ENCODE measurements around the gene HEATR3.

Gene HEATR3, protein sequence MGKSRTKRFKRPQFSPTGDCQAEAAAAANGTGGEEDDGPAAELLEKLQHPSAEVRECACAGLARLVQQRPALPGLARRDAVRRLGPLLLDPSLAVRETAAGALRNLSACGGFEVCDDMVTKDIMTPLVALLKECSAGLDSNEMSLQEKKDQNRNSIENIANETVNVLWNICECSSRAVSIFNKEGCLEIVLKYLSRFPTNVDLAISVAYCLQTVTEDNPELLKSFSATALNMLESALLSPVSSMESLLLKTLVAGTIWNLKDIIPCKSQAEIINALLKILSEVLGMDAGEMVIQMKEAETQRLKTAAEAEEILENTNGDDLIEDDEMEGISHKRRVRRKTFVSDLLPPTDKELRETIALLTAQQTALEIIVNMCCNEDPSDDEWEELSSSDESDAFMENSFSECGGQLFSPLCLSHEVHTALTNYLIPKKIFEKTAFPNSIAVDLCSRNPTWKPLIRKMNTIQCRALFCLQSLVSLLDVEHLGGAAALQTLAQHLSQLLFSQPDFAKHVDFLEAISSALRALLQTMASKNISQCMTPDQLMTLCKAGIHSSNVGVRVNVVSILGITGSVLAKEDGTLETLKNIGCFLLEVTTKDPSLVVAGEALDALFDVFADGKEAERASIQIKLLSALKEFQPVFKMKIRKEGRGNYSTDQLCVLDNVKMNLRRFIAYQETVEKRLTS

DNA sequence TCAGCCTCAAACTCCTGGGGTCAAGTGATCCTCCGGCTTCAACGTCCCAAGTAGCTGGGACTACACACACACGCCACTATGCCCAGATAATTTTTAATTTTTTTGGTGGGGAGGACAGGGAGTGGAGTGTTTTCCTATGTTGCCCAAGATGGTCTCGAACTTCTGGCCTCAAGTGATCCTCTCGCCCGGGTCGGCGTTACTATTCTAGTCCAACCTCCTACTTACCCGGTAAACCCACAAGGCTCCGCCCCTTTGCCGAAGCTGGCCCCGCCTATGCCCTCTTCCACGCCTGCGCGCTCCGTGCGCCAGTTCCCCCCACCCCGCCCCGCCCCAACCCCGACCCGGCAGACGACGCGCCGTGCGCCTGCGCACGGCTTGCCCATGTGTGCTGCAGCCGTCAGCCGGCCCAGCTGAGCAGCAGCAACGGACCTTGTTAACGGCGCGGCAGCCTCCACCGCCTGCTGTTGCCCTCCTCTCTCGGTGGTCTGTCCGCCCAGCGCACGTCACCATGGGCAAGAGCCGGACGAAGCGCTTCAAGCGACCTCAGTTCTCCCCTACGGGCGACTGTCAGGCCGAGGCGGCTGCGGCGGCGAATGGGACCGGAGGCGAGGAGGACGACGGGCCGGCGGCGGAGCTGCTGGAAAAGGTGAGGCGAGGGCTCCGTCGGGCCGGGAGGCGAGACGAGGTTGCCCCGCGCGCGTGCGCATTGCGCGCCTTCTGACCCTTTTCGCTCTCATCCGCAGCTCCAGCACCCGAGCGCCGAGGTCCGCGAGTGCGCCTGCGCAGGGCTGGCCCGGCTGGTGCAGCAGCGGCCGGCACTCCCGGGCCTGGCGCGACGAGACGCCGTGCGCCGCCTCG, at the start of gene HEATR3:
Gene HEATR3, plus strand, starts transcription at position 347 of the 858 bp plus-strand sequence. Its CDS starts 162 bp downstream, at position 509.
- peak; percentile 88 for DNase-seq (ENCODE audit: low read depth)

DNA sequence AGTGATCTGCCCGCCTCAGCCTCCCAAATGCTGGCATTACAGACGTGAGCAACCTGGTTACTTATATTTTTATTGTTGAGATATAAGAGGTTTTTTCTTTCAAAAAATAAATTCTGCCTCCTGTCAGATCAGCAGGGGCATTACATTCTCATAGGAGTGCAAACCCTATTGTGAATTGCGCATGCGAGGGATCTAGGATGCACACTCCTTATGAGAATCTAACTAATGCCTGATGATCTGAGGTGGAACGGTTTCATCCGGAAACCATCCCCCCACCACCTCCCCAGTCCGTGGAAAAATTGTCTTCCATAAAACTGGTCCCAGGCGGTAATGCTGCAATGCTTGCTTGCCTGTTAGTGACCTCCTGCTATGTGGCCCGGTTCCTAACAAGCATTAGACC, 48.2 kb upstream of the HEATR3 start:
- DNase-seq (ENCODE audit: low read depth): no peak

DNA sequence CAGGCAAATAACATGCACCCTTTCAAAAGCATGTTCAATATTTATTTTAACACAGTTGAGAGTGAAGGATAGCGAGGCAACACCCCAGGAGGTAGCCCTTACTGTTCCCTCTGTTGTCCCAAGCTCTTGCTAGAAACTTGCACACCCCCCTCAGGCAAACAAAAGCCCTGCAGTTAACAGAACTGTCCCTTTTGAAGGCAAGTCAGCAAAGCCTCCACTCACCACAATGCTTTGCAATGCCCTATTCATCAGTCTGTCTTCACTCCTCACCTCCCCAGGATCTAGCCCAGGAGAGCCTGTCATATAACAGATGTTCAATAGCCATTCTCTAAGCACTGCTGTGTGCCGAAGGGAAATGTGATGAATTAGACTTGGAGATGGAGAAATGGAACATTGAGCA, 44.2 kb upstream of the HEATR3 start:
- DNase-seq (ENCODE audit: low read depth): peak; percentile 9

DNA sequence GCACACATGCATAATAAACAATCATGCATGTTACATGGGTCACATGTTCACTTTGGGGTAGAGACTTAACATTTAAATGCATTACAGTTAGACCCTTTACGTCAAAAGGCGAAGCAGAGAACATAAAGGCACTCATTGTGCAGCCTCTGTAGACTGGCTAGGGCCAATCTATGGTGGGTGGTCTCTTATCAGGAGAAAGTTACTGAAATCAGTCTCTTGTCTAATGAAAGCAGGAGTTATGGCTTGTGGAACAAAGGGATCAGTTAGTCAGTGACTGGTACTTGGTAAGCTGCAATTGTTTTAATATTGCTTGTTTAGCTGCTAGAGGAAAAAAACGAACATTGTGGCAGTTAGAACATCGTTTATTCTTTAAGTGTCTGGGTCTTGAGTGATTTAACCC, 42.1 kb upstream of the HEATR3 start:
- no peak for DNase-seq (ENCODE audit: low read depth)

DNA sequence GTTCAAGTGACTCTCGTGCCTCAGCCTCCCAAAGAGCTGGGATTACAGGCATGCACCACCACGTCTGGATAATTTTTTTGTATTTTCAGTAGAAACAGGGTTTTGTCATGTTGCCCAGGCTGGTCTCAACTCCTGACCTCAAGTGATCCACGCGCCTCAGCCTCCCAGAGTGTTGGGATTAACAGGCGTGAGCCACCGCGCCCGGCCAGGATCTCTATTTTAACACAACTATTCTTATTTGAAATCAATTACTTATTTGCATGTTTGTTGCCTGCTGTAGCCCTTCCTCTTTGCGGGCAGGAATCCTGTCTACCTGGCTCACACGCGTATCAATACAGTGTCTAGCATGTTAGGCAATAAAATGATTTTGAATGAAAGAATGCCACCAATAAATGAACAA, 41.6 kb upstream of the HEATR3 start:
- DNase-seq (ENCODE audit: low read depth): no peak

DNA sequence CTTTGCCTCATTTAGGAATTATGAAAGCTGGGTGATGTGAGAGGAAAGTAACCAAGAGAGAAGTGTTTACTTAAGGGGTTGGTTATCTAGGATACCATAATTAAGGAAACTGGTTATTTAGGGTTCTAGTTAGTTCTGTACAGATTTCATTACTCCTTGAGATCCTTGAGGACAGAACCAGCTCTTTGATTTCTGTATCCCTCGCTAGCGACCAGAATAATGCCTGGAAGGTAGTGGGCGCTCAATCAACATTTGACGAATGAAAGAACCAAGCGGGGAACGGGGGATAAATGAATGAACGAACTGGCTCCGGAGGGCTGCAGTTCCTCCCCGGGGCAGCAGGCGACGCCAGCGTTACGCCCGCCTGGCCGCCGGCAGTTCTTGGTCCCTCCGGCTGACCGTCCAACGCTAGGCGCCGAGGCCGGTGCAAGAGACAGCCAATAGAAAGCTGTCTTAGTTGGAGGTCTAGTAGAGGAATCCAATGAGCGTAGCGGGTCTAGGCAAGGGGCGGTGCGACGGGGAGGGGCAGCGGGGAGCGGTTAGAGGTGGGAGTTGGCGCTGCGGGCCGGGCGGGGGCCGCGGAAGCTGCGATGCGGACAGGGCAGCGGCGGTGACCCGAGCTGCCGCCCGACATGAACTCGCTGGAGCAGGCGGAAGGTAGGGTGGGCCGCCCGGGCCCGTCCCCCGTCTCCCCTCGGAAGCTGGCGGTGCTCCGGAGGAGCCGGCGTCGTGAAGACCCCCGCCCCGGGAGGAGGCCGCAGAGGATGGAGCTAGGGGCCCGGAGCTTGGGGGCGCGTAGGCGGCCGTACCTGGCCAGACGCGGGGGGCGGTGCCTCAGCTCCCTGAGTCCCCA, 40.9 kb upstream of the HEATR3 start, which contains the start of gene CNEP1R1:
Gene CNEP1R1, plus strand, starts transcription at position 542 of the 853 bp plus-strand sequence. Its CDS starts 91 bp downstream, at position 633.
- DNase-seq (ENCODE audit: low read depth): peak; percentile 95

DNA sequence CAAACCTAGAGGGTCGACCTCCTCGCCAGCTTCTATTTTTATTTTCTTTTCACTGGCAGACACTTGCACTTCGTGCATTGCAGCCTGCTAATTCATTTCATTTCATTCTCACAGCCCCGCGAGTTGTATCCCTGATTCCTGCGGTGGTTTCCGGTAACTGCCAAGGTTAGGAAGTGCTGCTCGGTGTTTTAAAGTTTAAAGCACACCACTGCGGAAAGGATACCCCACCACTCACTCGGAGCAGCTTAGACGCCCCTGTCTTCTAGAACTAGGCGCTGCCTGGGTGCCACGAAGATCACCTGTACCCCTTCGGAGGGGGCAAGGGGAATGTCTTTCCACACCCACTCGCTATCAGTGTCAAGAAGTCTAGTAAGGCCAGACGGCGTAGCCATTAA, 40.2 kb upstream of the HEATR3 start:
- peak; percentile 21 for DNase-seq (ENCODE audit: low read depth)

DNA sequence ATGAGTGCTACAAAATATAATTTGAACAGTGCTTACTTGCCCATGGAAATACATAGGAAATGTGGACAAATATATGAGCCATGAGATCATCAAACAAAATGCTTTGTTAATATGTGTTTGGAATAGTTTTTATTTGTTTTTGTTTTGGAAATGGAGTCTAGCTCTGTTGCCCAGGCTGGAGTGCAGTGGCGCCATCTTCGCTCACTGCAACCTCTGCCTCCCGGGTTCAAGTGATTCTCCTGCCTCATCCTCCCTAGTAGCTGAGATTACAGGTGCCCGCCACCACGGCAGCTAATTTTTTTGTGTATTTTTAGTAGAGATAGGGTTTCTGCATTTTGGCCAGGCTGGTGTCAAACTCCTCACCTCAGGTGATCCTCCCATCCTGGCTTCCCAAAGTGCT, 37.9 kb upstream of the HEATR3 start:
- no peak for DNase-seq (ENCODE audit: low read depth)

DNA sequence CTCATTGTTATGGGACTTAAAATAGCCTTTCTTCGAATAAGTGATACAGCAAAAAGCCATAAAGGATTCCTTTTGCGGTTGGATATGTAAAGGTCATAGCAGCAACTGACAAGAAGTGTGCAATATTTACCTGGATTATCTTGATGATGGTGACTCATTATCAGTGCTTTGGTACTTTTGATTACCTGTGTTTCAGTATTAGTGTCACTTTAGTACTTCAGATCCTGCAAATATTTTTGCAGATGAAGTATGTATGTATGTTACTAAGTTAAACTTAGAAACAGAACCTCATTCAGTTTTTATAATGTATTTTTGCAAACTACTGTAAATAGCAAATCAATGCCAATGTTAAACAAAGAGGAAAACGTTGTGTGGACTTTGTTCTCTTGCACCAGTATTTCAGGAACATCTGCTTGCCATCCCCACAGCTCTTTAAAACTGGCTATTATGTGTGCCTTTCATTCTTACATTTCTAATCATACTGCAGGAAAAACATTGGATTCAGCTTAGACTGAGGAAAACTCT, 30.2 kb upstream of the HEATR3 start:
- DNase-seq (ENCODE audit: low read depth): no peak

DNA sequence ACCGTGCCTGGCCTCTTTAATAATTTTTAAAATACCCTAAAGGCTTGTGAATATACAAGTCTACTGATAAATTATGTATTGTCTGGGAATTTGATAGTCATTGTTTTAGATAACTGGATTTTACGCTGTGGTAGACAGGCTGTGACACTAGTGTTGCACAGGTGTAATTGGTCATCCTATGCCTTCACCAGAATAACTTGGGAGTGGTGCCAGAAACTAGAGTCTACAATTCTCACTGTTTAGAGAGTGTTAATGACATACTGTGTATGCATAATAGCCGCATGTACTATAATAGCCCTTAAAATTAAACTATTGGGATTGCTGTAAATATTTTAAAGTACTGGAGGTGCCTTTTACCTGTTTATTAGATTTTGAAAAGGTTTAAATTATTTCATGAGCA, 29.3 kb upstream of the HEATR3 start:
- DNase-seq (ENCODE audit: low read depth): no peak

DNA sequence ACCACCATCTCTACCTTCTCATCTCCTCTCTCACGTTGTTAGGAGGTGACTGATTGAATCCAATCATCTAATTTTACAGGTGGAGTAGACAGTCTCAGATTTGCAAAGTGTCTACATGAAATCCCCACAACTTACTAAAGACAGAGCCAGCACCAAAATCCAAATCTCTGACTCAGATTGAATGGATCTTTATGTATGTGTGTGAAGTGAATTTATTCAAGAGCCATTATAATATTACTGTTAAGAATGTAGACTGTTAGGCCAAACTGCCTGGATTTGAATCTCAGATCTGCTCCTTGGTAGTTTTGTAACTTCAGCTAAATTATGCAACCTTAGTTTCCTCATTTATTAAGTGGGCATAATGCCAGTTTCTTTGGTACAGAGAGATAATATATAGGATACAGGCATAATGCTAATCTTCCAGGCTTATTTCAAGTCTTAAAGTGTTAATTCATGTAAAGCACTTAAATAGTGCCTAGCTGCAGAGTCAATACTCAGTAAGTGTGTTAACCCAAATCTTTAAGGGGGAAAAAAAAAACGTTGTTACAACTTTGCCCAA, 28.0 kb upstream of the HEATR3 start:
- DNase-seq (ENCODE audit: low read depth): peak; percentile 59

DNA sequence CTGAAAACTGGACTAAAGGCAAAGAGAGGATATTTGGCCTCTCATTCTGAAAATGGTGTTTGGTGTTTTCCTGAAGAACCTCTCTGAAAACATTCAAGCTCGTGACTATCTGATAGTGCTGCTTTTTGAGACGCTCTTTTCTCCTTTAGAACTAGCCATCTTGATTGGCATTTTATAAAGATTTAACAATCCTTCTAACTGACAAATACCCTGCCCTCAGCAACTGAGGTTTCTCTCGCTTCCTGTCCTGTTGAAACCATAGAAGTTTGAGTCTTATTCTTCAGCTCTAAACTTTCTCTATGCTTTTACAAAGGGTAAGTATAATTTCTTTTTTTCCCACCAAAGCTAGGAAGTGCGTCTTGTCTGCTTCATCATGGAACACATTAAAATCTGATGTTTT, 27.5 kb upstream of the HEATR3 start:
- no peak for DNase-seq (ENCODE audit: low read depth)

DNA sequence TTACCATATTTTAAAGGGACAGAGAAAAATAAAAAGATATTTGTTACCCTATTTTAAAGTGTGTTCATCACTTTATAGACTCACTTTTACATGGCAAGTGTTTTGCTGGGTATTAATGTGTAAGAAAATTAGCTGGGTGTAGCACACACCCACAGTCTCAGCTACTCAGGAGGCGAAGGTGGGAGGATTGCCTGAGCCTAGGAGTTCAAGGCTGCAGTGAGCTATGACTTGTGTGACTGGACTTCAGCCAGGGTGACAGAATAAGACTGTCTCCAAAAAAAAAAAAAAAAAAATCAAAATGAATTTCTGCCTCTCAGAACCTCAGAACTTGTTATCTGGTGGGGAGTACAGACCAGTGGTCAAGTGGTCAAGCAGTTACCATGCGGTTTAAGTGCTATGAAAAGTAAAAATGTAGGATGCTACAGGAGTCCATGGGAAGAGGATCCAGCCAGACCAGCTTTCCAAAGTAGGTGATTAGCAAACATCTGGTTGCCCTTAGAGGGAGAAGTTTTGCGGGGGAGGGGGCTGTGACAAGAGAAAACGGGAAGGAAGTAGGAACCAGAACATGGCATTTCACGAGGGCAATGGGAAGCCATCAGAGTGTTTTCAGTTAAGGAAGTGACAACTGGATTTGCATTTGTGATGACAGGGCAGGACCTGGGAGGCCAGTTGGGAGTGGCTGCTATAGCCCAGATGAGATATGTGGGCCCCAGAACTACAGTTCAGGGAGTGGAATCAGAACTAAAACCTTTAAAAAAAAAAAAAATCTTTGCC, 26.8 kb upstream of the HEATR3 start:
- DNase-seq (ENCODE audit: low read depth): no peak

DNA sequence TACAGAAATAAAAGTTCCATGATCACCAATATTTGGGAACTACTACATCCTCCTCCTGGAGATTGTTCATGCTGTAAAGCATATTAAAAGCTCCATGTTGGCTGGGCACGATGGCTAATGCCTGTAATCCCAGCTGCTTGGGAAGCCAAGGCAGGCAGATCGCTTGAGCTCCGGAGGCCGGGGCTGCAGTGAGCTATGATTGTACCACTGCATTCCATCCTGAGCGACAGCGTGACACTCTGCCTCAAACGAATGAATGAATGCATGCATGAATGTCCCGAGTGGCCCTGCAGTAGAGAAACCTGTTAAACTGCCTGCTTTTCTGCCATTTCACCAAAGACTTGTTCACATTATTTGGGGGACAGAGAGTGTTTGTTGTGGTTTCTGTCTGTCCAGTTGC, 25.8 kb upstream of the HEATR3 start:
- peak; percentile 12 for DNase-seq (ENCODE audit: low read depth)

DNA sequence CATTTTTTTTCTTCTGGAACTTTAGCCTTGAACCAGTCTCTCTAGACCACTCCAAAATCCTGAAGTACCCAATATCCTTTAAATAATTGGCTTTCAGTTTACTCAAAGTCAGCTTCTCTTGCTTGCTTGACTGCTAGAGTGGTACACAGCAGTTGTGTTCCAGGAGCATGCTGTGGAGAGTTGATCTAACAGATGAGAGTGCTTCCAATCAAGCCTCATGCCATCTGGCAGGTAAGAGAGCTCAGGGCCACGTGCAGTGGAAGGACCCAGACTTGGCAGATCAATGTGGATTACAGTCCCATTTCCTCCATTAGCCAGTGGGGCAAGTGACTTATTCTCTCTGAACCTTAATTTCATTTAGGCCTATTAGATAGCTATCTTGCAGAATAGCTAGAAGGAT, 25.1 kb upstream of the HEATR3 start:
- no peak for DNase-seq (ENCODE audit: low read depth)

DNA sequence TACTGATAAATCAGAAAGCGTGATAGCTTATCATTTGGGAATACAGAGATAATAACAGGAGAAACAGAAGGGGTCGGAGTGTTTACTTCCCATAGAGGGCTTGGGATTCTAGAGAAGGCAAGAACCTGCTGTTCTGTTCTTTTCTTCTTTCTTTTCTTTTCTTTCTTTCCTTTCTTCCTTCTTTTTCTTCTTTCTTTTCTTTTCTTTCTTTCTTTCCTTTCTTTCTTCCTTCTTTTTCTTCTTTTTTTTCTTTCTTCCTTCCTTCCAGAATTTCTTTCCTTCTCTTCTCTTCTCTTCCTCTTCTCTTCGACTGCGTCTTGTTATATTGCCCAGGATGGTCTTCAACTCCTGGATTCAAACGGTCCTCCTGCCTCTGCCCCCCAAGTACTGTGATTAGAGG, 22.4 kb upstream of the HEATR3 start:
- DNase-seq (ENCODE audit: low read depth): no peak

DNA sequence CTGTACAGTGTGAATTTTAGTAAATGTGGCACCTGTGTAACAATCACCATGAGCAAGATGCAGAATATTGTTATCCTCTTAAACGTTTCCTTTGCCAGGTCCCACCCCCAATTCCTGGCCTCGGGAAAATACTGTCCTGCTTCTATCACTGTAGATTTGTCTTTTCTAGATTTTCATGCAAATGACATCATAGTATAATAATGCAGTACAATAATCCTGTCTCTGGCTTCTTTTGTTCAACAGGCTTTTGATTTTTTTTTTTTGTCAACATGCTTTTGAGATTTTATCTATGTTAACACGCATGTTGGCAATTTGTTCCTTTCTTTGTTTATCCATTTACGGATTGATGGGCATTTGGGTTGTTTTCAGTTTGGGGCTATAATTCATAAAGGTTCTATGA, 20.4 kb upstream of the HEATR3 start:
- no peak for DNase-seq (ENCODE audit: low read depth)

DNA sequence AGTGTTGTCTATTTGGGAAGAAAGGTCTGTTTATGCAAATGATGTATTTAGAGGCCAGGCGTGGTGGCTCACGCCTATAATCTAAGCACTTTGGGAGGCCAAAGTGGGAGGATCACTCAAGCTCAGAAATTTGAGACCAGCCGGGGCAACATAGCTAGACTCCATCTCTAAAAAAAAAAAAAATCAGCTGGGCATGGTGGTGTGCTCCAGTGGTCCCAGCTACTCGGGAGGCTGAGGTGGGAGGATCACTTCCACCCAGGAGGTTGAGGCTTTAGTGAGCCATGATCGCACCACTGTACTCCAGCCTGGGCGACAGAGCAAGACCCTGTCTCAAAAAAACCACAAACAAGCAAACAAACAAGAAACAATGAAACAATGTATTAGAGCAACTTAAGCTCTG, 18.9 kb upstream of the HEATR3 start:
- DNase-seq (ENCODE audit: low read depth): no peak

DNA sequence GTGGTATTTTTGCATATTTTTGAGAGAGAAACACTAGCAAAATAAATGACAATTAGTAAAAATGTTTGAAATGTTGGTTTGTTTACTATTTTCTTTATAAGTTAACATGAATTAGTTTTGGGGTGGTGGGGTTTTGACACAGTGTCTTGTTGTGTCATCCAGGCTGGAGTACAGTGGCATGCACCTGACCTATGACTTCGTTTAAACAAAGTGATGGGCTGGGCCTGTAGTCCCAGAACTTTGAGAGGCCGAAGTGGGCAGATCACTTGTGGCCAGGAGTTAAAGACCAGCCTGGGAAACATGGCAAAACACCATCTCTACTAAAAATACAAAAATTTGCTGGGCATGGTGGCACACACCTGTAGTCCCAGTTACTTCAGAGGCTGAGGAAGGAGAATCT, 17.9 kb upstream of the HEATR3 start:
- no peak for DNase-seq (ENCODE audit: low read depth)

DNA sequence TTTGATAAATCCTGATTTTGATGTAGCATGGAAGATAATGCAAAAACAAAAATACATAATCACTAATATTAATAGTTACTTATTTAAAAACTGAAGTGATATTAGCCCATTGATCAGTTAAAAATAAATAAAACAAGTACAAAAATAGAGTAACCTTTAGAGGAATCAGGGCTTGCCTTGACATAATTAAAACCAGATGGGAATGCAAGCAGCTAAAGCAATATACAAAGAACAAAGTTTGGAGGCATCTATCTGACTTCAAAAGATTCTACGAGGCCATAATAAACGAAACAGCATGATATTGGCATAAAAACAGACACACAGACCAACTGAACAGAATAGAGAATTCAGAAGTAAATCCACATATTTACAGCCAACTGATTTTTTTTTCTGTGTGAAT, 15.0 kb upstream of the HEATR3 start:
- no peak for DNase-seq (ENCODE audit: low read depth)

Data from amniotic epithelial cell (primary cell).